GM21515 (cell line): ENCODE data around the gene CRTAC1.

Source experiments
- ATAC-seq: cut with Tn5 transposase; IDR thresholded peaks from one replicate; pipeline ENCODE4 v1.9.1; 2021; ENCODE audit not compliant: unreplicated experiment

The CRTAC1 gene

GRCh38 chr10:98030991-98031431, 590 bp upstream of the CRTAC1 start:
- no peak for ATAC-seq

- no peak for ATAC-seq
These were observed 1.0 kb downstream of the CRTAC1 start for GRCh38 chr10:98029149-98030092.

- ATAC-seq, result peak; percentile 66
These were observed 2.2 kb downstream of the CRTAC1 start for GRCh38 chr10:98028168-98028770.

- no peak for ATAC-seq
These were observed 7.4 kb downstream of the CRTAC1 start for GRCh38 chr10:98023024-98023423.

GRCh38 chr10:98020784-98021183, 9.6 kb downstream of the CRTAC1 start:
- no peak for ATAC-seq

- ATAC-seq, result no peak
These were observed 10.2 kb downstream of the CRTAC1 start for GRCh38 chr10:98020254-98020653.

GRCh38 chr10:98019784-98020183, 10.6 kb downstream of the CRTAC1 start:
- no peak for ATAC-seq

GRCh38 chr10:98016772-98017475, 13.5 kb downstream of the CRTAC1 start:
- ATAC-seq, result no peak

- ATAC-seq, result no peak
These were observed 16.6 kb downstream of the CRTAC1 start for GRCh38 chr10:98013776-98014175.

GRCh38 chr10:98013122-98013521, 17.3 kb downstream of the CRTAC1 start:
- no peak for ATAC-seq

GRCh38 chr10:98012644-98013043, 17.8 kb downstream of the CRTAC1 start:
- no peak for ATAC-seq

- no peak for ATAC-seq
These were observed 19.3 kb downstream of the CRTAC1 start for GRCh38 chr10:98010939-98011685.

GRCh38 chr10:98006266-98006665, 24.2 kb downstream of the CRTAC1 start:
- no peak for ATAC-seq

- no peak for ATAC-seq
These were observed 28.7 kb downstream of the CRTAC1 start for GRCh38 chr10:98001736-98002135.

GRCh38 chr10:98000346-98000745, 30.1 kb downstream of the CRTAC1 start:
- no peak for ATAC-seq

GRCh38 chr10:97999923-98000248, 30.5 kb downstream of the CRTAC1 start:
- no peak for ATAC-seq

- no peak for ATAC-seq
These were observed 31.1 kb downstream of the CRTAC1 start for GRCh38 chr10:97999066-97999922.

GRCh38 chr10:97991871-97992270, 38.5 kb downstream of the CRTAC1 start:
- no peak for ATAC-seq

GRCh38 chr10:97981816-97982215, 48.6 kb downstream of the CRTAC1 start:
- no peak for ATAC-seq

GRCh38 chr10:97977673-97978072, 52.7 kb downstream of the CRTAC1 start:
- ATAC-seq, result no peak
